HG03095 (cell line): ENCODE results near the gene PRRX1.

Source experiments
- ATAC-seq: cut with Tn5 transposase; IDR thresholded peaks from one replicate; pipeline ENCODE4 v1.9.1; 2021; ENCODE audit warnings: moderate library complexity; ENCODE audit not compliant: unreplicated experiment

PRRX1 gene

GRCh38 chr1:170716835-170717429, 53.0 kb downstream of the PRRX1 start:
- ATAC-seq: no peak

GRCh38 chr1:170720661-170721060, 56.7 kb downstream of the PRRX1 start:
- ATAC-seq: no peak

GRCh38 chr1:170721621-170722020, 57.7 kb downstream of the PRRX1 start:
- ATAC-seq: no peak

GRCh38 chr1:170723518-170723917, 59.6 kb downstream of the PRRX1 start:
- ATAC-seq: no peak

- ATAC-seq: no peak
These were observed 61.4 kb downstream of the PRRX1 start for GRCh38 chr1:170725326-170725725.

- ATAC-seq: no peak
These were observed 64.0 kb downstream of the PRRX1 start for GRCh38 chr1:170727963-170728362.

- no peak for ATAC-seq
These were observed 65.5 kb downstream of the PRRX1 start for GRCh38 chr1:170729225-170730002.

- ATAC-seq: no peak
These were observed 66.1 kb downstream of the PRRX1 start for GRCh38 chr1:170730014-170730413.

GRCh38 chr1:170730438-170730837, 66.5 kb downstream of the PRRX1 start:
- no peak for ATAC-seq

- ATAC-seq: no peak
These were observed 67.8 kb downstream of the PRRX1 start for GRCh38 chr1:170731566-170732251.

- no peak for ATAC-seq
These were observed 68.3 kb downstream of the PRRX1 start for GRCh38 chr1:170732252-170732588.

GRCh38 chr1:170734412-170735175, 70.7 kb downstream of the PRRX1 start:
- no peak for ATAC-seq

GRCh38 chr1:170735366-170736263, 71.7 kb downstream of the PRRX1 start:
- no peak for ATAC-seq

- ATAC-seq: no peak
These were observed 75.9 kb downstream of the PRRX1 start for GRCh38 chr1:170739803-170740202.

- ATAC-seq: no peak
These were observed 77.7 kb downstream of the PRRX1 start for GRCh38 chr1:170741678-170742077.

- no peak for ATAC-seq
These were observed 78.7 kb downstream of the PRRX1 start for GRCh38 chr1:170742600-170742999.

GRCh38 chr1:170743083-170743482, 79.2 kb downstream of the PRRX1 start:
- no peak for ATAC-seq

- no peak for ATAC-seq
These were observed 85.6 kb downstream of the PRRX1 start for GRCh38 chr1:170749549-170749948.

- ATAC-seq: no peak
These were observed 86.0 kb downstream of the PRRX1 start for GRCh38 chr1:170749959-170750358.

- ATAC-seq: no peak
These were observed 91.9 kb downstream of the PRRX1 start for GRCh38 chr1:170755795-170756194.
